HG03039 (cell line): ENCODE measurements around the gene GALT.

Source experiments
- ATAC-seq: cut with Tn5 transposase; IDR thresholded peaks from one replicate; pipeline ENCODE4 v1.9.1; 2021; ENCODE audit warnings: mild to moderate bottlenecking, moderate library complexity; ENCODE audit not compliant: unreplicated experiment

Gene GALT

GRCh38 chr9:34675869-34676268, 29.4 kb downstream of the GALT start:
- ATAC-seq = no peak

- no peak for ATAC-seq
Measured at GRCh38 chr9:34684145-34684544, 37.7 kb downstream of the GALT start.

- no peak for ATAC-seq
Measured at GRCh38 chr9:34684816-34685215, 38.3 kb downstream of the GALT start.

DNA sequence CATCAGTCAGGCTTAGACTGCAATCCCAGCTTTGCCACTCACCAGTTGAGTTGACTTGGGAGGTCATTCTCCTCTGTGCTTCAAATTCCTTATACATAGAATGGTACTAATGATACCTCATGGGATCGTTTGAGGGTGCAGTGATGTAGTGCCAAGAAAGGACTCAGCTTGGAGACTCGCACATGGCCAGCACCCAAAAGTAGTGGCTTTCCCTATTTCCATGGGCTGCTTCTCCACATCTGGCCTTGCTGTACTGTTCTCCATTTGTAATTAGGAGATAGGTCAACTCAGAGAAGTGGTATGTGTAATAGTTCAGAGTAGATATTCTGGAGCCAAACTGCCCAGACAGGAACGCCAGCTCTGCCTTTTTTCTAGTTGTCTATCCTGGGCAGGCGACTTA, 39.1 kb downstream of the GALT start:
- ATAC-seq = no peak

- ATAC-seq = no peak
Measured at GRCh38 chr9:34686231-34686630, 39.8 kb downstream of the GALT start.

DNA sequence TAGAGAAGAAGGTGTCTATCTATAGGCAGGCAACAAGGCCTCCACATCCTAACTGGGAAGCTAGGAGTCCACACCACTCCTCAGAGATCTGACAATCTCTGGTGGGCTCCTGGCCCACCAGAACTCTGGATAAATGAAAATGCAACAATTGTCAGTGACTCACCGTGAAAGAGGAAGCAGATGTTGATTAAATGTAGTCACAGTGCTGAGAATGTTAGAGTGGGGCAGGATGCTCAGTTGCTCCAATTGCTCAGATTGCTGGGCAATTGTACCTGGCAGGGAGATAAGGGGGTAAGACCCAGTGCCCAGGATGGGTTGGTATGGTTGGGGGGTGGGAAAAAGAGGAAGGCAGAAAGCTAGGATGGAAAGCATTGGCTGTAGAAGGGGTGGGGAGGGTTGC, 40.3 kb downstream of the GALT start:
- no peak for ATAC-seq

DNA sequence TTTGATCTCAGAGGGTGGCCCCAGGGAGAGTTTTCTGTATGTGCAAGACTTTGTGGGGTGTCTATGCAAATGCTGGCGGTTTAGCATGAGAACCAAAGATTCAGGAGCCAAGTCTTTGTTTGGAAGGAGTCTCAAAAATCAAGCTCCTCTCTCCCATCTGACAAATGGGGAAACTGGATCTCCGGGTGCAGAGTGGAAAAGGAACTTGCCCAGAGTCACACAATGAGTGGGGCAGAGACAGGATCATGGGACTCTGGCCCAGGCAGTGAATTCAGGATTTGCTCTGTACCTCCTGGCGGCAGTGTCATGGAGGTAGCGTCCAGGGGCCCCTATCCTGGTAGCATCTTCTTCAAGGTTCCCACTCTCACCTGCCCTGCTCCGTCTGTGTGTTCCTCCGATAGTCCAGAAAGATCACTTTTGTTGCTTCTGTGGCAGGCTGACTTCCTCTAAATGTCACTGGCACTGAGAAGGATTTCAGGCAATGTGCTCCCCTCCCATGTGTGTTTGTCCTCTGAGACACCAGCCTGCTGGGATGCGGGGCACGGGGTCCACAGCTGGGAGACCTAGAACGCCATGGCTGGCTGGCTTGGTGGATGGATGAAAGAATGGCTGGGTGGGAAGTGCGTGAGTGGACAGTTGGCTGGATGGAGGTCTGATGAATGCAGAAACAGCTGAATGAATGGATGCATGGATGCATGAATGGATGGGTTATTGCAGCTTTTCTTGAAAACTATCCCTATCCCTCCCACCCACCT, 41.0 kb downstream of the GALT start:
- no peak for ATAC-seq

DNA sequence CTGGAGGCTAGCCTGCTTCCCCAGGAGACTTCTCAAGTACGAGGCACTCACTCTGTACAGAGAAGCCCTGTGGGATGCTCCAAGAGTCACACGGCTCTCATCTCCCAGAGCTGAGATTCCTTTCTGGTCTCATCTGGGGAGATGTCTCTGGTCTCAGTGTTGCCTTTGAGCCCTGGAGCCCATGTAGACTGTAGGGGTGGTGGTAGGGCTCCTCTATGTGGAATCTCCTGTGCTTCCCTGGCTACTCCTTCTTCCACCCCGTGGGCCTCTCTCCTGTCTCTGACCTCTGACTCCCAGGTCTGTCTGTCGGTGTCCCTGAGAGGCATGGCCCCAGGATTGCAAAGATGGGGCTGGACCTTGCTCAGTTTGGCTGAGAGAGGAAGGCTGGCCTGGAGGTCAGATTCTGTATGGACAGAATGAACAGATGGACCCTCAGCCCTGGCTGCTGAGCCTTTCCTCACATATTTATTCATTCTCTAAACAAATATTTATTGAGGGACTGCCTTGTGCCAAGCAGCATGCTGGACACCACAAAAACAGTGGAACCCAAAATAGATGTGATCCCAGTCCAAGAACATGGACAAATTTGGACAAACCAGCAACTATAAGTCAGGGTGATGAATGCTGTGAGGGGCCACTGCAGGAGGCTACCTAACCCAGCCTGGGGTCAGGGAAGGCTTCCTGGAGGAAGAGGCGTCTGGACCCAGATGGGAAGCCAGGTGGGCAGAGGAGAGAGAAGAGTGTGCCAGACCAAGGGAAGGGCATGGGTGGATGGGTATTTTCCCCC, 42.0 kb downstream of the GALT start:
- no peak for ATAC-seq

GRCh38 chr9:34689116-34689470, 42.6 kb downstream of the GALT start:
- no peak for ATAC-seq

GRCh38 chr9:34689512-34689911, 43.0 kb downstream of the GALT start:
- ATAC-seq = no peak

- ATAC-seq = no peak
Measured at GRCh38 chr9:34690983-34691935, 44.8 kb downstream of the GALT start, which contains the start of gene CCL19. CCL19 (minus strand) TSS chr9:34691276; CDS start chr9:34691139, 137 bp downstream.

- no peak for ATAC-seq
Measured at GRCh38 chr9:34691936-34692315, 45.5 kb downstream of the GALT start.

GRCh38 chr9:34693560-34693959, 47.1 kb downstream of the GALT start:
- no peak for ATAC-seq

- no peak for ATAC-seq
Measured at GRCh38 chr9:34694811-34695210, 48.3 kb downstream of the GALT start.
